ENCODE measurements around the gene NLGN2. TPM values are rescaled to one million over a fixed set of nuclear protein-coding genes. Genes with fewer than 3 reads are reported as not detected.

NLGN2 gene
- total RNA-seq, 1 experiment from 2014 or later, result 70.2 TPM

DNA sequence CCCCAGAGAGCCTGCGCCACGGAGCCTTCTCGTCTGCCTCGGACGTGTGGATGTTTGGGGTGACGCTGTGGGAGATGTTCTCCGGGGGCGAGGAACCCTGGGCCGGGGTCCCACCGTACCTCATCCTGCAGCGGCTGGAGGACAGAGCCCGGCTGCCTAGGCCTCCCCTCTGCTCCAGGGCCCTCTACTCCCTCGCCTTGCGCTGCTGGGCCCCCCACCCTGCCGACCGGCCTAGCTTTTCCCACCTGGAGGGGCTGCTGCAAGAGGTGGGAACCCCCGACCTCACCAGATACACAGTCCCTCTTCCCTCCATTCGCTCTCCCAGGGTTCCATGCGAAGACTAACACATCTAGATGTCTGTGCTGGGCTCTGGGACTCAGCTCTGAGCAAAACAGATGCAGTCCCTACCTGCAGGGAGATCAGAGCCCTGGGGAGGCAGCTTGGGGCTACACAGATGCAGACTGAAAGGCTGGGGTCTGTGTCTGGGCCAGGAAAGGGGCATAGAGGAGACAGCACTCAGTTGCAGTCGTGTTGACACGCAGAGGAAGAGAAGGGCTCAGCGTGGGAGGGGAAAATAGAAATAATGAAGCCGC is 23.1 kb upstream of the NLGN2 start:
- no peaks in the 10 kb centered on the region for H3K79me1 ChIP-seq (ENCODE audit: insufficient read depth, low read depth, low read length, poor library complexity, severe bottlenecking)

More for the DNA sequence above, 23.1 kb upstream of the NLGN2 start:
- Histone ChIP-seq H3K56ac (ENCODE audit: insufficient read length, low read depth, low read length) (no peak overlapping the region), H3K14ac (ENCODE audit: insufficient read depth, low read length) (0 out of 2 replicates have a peak overlapping the region, but pooled peaks have one; percentile 22), H3K9ac (ENCODE audit: extremely low read depth, insufficient read length, low read length) (no peak overlapping the region), H4K5ac (ENCODE audit: insufficient read length, low read depth, low read length) (no peak overlapping the region), H3K4ac (ENCODE audit: low read depth, low read length) (no peak overlapping the region), H3K27me3 (ENCODE audit: insufficient read depth, low read length) (peaks cover 11% of the 10 kb centered on the region; the same call in 1 of the 2 replicates), H4K8ac (replicated peaks; ENCODE audit: insufficient read length, low read depth, low read length) (no peak overlapping the region), H2BK12ac (ENCODE audit: insufficient read length, low read depth, low read length) (no peak overlapping the region), H2AFZ (ENCODE audit: low read length) (no peak overlapping the region), H3K23me2 (ENCODE audit: insufficient read length, low read depth, low read length, poor library complexity, severe bottlenecking) (peaks cover 17% of the 10 kb centered on the region), H3K4me1 (ENCODE audit: insufficient read depth, low read length) (no peaks in the 10 kb centered on the region), H4K20me1 (ENCODE audit: control insufficient read depth, insufficient read depth, insufficient read length) (no peaks in the 10 kb centered on the region), H3T11ph (ENCODE audit: low read length) (no peak overlapping the region), H3K9me3 (ENCODE audit: control insufficient read depth, low read depth, low read length) (no peaks in the 10 kb centered on the region), H4K91ac (ENCODE audit: insufficient read length, low read depth, low read length) (no peak overlapping the region), H2BK5ac (ENCODE audit: insufficient read length, low read length) (no peak overlapping the region), H3K79me2 (ENCODE audit: insufficient read depth, low read length) (no peaks in the 10 kb centered on the region), H2BK20ac (ENCODE audit: low read depth, low read length, poor library complexity, severe bottlenecking) (no peak overlapping the region), H3K4me2 (ENCODE audit: insufficient read depth, insufficient read length, low read length) (peak overlapping the region; percentile 57), H2AK5ac (ENCODE audit: insufficient read length, low read length) (no peak overlapping the region), H2BK120ac (ENCODE audit: low read depth, low read length, poor library complexity, severe bottlenecking) (no peak overlapping the region), H3K23ac (ENCODE audit: insufficient read length, low read depth, low read length) (no peak overlapping the region), H2BK15ac (ENCODE audit: low read depth, low read length) (no peak overlapping the region), H3K27ac (ENCODE audit: insufficient read length, low read depth, low read length) (no peak overlapping the region), H3K18ac (ENCODE audit: insufficient read length, low read depth, low read length) (no peak overlapping the region)
- H3K27ac Mint-ChIP-seq, result peak overlapping the region in 2 of 3 experiments; percentile 31 to 83; a peak in 4 of 7 replicates
- no CpG with 5 or more reads among the region's 23 CpGs for WGBS (ENCODE audit: extremely low coverage, insufficient read length, low lambda C conversion rate)
- H3K4me1 Mint-ChIP-seq, result peaks cover 21 to 25% of the 10 kb centered on the region in 2 experiments
- TF ChIP-seq, protein P1, sequence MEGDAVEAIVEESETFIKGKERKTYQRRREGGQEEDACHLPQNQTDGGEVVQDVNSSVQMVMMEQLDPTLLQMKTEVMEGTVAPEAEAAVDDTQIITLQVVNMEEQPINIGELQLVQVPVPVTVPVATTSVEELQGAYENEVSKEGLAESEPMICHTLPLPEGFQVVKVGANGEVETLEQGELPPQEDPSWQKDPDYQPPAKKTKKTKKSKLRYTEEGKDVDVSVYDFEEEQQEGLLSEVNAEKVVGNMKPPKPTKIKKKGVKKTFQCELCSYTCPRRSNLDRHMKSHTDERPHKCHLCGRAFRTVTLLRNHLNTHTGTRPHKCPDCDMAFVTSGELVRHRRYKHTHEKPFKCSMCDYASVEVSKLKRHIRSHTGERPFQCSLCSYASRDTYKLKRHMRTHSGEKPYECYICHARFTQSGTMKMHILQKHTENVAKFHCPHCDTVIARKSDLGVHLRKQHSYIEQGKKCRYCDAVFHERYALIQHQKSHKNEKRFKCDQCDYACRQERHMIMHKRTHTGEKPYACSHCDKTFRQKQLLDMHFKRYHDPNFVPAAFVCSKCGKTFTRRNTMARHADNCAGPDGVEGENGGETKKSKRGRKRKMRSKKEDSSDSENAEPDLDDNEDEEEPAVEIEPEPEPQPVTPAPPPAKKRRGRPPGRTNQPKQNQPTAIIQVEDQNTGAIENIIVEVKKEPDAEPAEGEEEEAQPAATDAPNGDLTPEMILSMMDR (conservative IDR thresholded peaks at IDR 0.05), result no peak
- H3K36me3 Mint-ChIP-seq (ENCODE audit: insufficient read depth in 1 of 3, low read depth in 3 of 3), result peaks cover 7 to 32% (median 31%) of the 10 kb centered on the region in 3 experiments; a peak in 6 of 7 replicates
- peaks cover 37% of the 10 kb centered on the region for H3K27me3 Mint-ChIP-seq (ENCODE audit: low read depth)
- H3K4me3 Mint-ChIP-seq, result peak overlapping the region; percentile 54 to 63
- DNase-seq, result no peak
- 0 out of 5 replicates have a peak, but pooled peaks cover 0 to under 1% of the 10 kb centered on the region in 2 experiments for H3K9me3 Mint-ChIP-seq
